HFFc6 (cell line): Measurements from ENCODE around the gene ATP2B1. TPM values are rescaled to one million over a fixed set of nuclear protein-coding genes. Genes with fewer than 3 reads are reported as not detected.

Source experiments
- DNase-seq: peaks from one replicate; pipeline ENCODE4 v3.0.0-alpha.2; 2018
- H3K27ac Mint-ChIP-seq: 2 replicates; pipeline ENCODE4 v1.8.0; 2020; ENCODE audit warnings: mild to moderate bottlenecking, mixed read lengths
- H3K27me3 Mint-ChIP-seq: 2 replicates; pipeline ENCODE4 v1.8.0; 2021; ENCODE audit warnings: mild to moderate bottlenecking, moderate library complexity, mixed read lengths; ENCODE audit not compliant: insufficient read depth
- H3K36me3 Mint-ChIP-seq: 2 replicates; pipeline ENCODE4 v1.8.0; 2021; ENCODE audit warnings: low read depth, mixed read lengths
- H3K4me1 Mint-ChIP-seq: 2 replicates; pipeline ENCODE4 v1.8.0; 2020; ENCODE audit warnings: low read depth, mixed read lengths
- H3K4me3 Mint-ChIP-seq: 2 replicates; pipeline ENCODE4 v1.8.0; 2020; ENCODE audit warnings: mild to moderate bottlenecking, moderate library complexity, mixed read lengths
- H3K9me3 Mint-ChIP-seq: 2 replicates; pipeline ENCODE4 v1.8.0; 2020; ENCODE audit warnings: mild to moderate bottlenecking, mixed read lengths
- total RNA-seq, 6 experiments: library from RNA; stranded (reverse); fragmentation: NEBNext Ultra II Directional; extraction: Animal tissue kit (Norgen Biotek cat#: 25700); gene quantifications; 2 replicates in 1 of 6; 3 replicates in 5 of 6; pipeline ENCODE4 v1.2.3, GENCODE V29; 2021
- TF ChIP-seq, protein P1 (sequence below): fragments of 200-600 bp; sonication (generic); IDR thresholded peaks from 2 replicates; pipeline ENCODE4 v1.5.0; 2021; ENCODE audit warnings: antibody characterized with exemption, mild to moderate bottlenecking

The ATP2B1 gene
- total RNA-seq, 6 experiments from 2014 or later: 45.3 to 67.6 (median 53.4) TPM

DNA sequence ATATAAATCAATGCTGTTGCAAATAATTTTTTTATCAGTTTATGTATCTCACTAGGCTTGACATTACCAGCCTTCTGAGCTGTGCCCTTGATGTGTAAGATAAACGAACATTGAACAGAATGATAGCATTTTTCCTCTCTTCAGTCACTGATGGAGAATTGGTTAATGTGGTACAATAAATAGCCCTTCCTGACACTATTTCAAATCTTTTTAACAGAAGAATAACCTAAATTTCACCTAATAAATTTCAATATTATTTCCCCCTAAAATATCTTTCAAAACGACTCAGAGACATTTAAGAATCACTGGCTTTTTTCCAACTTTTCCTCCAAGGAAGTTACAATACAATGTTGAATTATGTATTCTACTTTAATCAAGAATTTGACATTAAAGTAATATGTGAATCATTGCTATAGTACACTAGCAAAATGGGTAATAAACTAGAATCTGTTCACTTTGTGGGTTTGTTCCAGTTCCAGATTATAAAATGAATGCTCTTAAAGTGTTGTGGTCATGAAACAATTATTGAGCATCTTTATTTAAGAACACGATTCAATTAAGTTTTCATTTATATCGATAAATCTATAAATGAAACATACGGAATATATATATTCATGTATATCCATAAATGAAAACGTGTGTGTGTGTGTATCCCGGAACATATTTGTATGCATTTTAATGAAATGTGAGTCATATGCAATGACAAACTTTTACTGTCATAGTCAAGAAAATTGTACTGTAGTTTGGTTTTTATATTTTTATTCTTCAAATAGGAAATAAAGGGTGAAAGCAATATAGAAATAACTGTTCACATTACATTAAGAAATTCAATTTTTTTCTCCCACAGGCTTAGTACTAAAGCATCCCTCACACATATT lies 2.5 kb upstream of the ATP2B1 start:
- Mint-ChIP-seq H3K9me3 (no peaks in the 10 kb centered on the region; the same call in none of the 2 replicates), H3K4me1 (peaks cover 30% of the 10 kb centered on the region), H3K4me3 (peak overlapping the region; percentile 97), H3K36me3 (peaks cover 20% of the 10 kb centered on the region), H3K27me3 (no peaks in the 10 kb centered on the region), H3K27ac (peak overlapping the region; percentile 99)
- TF ChIP-seq, protein P1, sequence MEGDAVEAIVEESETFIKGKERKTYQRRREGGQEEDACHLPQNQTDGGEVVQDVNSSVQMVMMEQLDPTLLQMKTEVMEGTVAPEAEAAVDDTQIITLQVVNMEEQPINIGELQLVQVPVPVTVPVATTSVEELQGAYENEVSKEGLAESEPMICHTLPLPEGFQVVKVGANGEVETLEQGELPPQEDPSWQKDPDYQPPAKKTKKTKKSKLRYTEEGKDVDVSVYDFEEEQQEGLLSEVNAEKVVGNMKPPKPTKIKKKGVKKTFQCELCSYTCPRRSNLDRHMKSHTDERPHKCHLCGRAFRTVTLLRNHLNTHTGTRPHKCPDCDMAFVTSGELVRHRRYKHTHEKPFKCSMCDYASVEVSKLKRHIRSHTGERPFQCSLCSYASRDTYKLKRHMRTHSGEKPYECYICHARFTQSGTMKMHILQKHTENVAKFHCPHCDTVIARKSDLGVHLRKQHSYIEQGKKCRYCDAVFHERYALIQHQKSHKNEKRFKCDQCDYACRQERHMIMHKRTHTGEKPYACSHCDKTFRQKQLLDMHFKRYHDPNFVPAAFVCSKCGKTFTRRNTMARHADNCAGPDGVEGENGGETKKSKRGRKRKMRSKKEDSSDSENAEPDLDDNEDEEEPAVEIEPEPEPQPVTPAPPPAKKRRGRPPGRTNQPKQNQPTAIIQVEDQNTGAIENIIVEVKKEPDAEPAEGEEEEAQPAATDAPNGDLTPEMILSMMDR: no peak
- no peak for DNase-seq

DNA sequence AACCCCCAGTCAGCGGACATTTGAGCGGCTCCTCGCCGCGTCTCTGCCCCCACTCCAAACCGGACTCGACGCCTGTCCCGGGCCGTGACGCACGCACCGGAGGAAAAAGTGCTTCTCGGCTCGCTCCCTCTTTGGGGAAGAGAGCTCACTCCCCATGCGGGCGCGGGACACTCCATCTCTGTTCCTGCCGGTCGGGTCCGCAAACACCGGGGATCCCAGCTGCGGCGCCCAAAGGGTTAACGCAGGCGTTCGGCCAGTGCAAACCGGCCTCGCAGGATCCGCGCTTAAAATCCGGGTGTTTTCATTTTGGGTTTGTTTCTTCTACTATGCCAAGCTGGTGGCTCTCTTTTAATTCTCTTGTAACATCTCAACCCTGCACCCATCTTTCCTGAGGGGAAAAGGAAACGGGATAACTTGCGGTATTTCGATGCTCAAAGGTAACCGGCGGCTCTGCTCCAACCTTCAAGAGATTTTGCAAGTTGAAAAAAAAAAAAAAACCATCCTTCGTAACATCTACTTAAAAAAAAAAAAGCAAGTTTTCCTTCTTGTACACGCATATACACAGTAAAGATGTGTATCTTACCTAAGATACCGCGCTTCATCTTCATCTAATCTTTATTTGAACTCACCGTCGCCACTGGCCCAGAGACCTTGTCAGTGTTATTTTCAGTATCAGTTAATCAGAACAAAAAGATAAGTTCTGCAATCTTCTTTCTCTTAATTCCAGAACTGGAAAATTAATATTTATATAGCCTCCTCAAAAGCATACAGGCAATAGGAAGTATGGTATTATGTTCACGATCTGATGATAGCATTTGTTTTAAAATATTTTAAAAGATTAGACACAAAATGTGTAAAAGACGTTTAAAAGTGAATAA lies 1.6 kb upstream of the ATP2B1 start:
- Mint-ChIP-seq H3K36me3 (peaks cover 16% of the 10 kb centered on the region), H3K4me1 (peaks cover 39% of the 10 kb centered on the region), H3K27me3 (no peaks in the 10 kb centered on the region), H3K4me3 (peak overlapping the region; percentile 97), H3K9me3 (no peaks in the 10 kb centered on the region; the same call in none of the 2 replicates), H3K27ac (peak overlapping the region; percentile 99)
- TF ChIP-seq, protein P1: no peak
- peak; percentile 21 for DNase-seq

DNA sequence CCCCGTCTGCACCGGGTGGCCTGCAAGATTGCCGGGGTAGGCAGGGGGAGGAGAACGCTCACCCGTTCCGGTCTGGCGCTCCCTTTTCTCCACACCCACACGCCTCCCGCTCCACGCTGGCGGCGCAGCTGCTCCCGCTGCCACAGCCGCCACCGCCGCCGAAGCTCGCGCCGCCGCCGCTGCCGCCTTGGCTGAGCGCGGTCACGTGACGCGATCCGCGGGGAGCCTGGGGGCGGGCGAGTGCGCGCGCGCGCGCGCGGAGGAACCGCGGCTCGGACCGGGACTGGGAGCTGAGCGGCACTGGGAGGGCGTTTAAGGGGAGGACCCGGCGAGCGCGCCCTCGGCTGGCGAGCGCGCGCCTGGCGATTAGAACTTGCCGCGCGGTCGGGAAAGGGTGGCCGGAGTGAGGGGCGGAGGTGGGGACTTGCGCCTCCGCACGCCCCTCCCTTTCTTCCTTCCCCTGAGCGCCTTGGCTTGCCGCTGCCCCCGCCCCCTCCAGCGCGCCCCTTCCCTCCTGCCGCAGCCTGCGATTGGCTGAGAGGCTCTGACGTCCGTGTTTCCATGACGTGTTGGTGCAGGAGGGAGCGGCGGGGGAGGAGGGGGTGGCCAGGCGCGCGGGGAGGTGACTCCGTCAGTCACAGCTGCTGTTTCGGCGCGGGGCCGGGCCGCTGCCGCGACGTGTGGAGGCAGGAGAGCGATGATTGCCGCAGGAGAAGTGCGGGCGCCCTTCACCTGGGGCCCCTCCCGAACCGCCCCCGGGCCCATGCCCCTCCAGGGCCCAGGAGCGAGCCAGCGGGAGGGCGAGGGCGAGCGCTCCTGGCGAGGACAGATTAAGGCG lies 738 bp upstream of the ATP2B1 start:
- peak overlapping the region; percentile 99 for H3K27ac Mint-ChIP-seq
- peaks cover 9% of the 10 kb centered on the region for H3K36me3 Mint-ChIP-seq
- peaks cover 47% of the 10 kb centered on the region for H3K4me1 Mint-ChIP-seq
- peak; percentile 96 for DNase-seq
- peak overlapping the region; percentile 97 for H3K4me3 Mint-ChIP-seq
- H3K9me3 Mint-ChIP-seq: no peaks in the 10 kb centered on the region; the same call in 1 of the 2 replicates
- no peaks in the 10 kb centered on the region for H3K27me3 Mint-ChIP-seq
- TF ChIP-seq, protein P1: peak; percentile 46

DNA sequence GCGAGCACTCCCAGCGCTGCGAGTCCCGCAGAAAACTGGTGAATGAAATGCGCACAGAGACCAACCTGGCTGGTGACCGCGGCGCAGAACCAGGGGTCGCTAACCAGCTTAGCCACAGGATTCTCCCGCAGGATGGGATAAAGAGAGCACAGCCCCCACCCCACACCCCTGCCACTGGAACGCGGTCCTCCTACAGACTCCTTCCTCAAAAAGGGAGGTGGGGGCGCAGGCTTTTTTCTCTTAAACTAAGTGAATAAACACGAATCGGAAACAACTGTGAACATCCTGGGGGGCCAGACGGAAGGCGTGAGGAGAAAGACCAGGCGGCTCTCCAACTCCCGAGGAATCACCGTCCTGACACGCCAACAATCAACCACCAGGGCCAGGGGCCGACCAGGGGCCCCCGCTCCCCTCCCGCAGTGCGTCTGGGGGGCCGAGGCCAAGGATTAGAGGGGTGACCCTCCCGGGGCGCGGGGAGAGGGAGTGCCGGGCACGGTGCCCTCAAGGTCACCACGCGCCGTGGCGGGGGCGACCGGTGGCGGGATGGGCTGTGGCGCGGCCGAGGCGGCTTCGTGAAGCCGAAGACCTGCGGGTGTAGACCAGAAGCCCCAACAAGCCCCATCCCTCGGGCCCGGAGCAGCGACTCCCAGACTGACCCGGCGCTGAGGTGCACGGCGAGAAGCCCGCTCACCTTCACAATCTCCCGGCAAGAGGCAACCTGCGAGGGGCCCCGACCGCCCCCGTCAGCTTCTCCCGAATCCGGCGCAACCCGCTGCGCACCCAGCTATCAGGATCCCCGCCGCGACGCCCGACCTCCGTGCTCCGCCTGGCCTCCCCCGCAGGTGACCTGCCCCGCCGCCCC lies 704 bp downstream of the ATP2B1 start:
- peak overlapping the region; percentile 94 for H3K27ac Mint-ChIP-seq
- H3K4me1 Mint-ChIP-seq: peaks cover 61% of the 10 kb centered on the region
- no peaks in the 10 kb centered on the region for H3K27me3 Mint-ChIP-seq
- TF ChIP-seq, protein P1: no peak; the same call in none of the 2 replicates
- peak overlapping the region; percentile 99 for H3K4me3 Mint-ChIP-seq
- H3K9me3 Mint-ChIP-seq: no peaks in the 10 kb centered on the region
- H3K36me3 Mint-ChIP-seq: peaks cover 4% of the 10 kb centered on the region
- DNase-seq: no peak
